Glutamatergic neuron (in vitro differentiated cells): Measurements from ENCODE around the gene NDUFA5. TPM values are rescaled to one million over a fixed set of nuclear protein-coding genes. Genes with fewer than 3 reads are reported as not detected.

Source experiments
- DNase-seq: peaks from one replicate; pipeline ENCODE4 v3.0.0; 2022
- H3K27ac Mint-ChIP-seq: one replicate; pipeline ENCODE4 v1.8.0; 2020; ENCODE audit warnings: mild to moderate bottlenecking, mixed read lengths, inconsistent platforms; ENCODE audit not compliant: unreplicated experiment
- H3K27me3 Mint-ChIP-seq: one replicate; pipeline ENCODE4 v1.8.0; 2020; ENCODE audit warnings: mild to moderate bottlenecking, moderate library complexity, mixed read lengths, inconsistent platforms; ENCODE audit not compliant: unreplicated experiment
- H3K36me3 Mint-ChIP-seq: one replicate; pipeline ENCODE4 v1.8.0; 2020; ENCODE audit warnings: mild to moderate bottlenecking, mixed read lengths, inconsistent platforms; ENCODE audit not compliant: unreplicated experiment
- H3K4me1 Mint-ChIP-seq: one replicate; pipeline ENCODE4 v1.8.0; 2020; ENCODE audit warnings: mild to moderate bottlenecking, low read depth, mixed read lengths, inconsistent platforms; ENCODE audit not compliant: unreplicated experiment
- H3K4me3 Mint-ChIP-seq: one replicate; pipeline ENCODE4 v1.8.0; 2020; ENCODE audit warnings: mild to moderate bottlenecking, mixed read lengths, inconsistent platforms; ENCODE audit not compliant: unreplicated experiment
- H3K9me3 Mint-ChIP-seq: one replicate; pipeline ENCODE4 v1.8.0; 2020; ENCODE audit warnings: mild to moderate bottlenecking, moderate library complexity, mixed read lengths, inconsistent platforms; ENCODE audit not compliant: unreplicated experiment
- total RNA-seq: library from RNA; stranded (reverse); fragmentation: NEBNext Ultra II Directional; extraction: Animal tissue kit (Norgen Biotek cat#: 25700); gene quantifications from one replicate; pipeline ENCODE4 v1.2.1, GENCODE V29; 2021; ENCODE audit not compliant: unreplicated experiment
- TF ChIP-seq, protein P1 (sequence below): fragments of 200-600 bp; sonication (generic); IDR thresholded peaks from one replicate; pipeline ENCODE4 v1.5.0; 2021; ENCODE audit not compliant: partially characterized antibody, unreplicated experiment

The NDUFA5 gene
- total RNA-seq, 1 donor from 2014 or later = 84.4 TPM

- H3K36me3 Mint-ChIP-seq = peaks cover 5% of the 10 kb centered on the region
- H3K4me1 Mint-ChIP-seq = peaks cover 2% of the 10 kb centered on the region
- DNase-seq = no peak
- no peaks in the 10 kb centered on the region for H3K9me3 Mint-ChIP-seq
- TF ChIP-seq, protein P1, sequence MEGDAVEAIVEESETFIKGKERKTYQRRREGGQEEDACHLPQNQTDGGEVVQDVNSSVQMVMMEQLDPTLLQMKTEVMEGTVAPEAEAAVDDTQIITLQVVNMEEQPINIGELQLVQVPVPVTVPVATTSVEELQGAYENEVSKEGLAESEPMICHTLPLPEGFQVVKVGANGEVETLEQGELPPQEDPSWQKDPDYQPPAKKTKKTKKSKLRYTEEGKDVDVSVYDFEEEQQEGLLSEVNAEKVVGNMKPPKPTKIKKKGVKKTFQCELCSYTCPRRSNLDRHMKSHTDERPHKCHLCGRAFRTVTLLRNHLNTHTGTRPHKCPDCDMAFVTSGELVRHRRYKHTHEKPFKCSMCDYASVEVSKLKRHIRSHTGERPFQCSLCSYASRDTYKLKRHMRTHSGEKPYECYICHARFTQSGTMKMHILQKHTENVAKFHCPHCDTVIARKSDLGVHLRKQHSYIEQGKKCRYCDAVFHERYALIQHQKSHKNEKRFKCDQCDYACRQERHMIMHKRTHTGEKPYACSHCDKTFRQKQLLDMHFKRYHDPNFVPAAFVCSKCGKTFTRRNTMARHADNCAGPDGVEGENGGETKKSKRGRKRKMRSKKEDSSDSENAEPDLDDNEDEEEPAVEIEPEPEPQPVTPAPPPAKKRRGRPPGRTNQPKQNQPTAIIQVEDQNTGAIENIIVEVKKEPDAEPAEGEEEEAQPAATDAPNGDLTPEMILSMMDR = no peak
- H3K4me3 Mint-ChIP-seq = no peak overlapping the region
- no peak overlapping the region for H3K27ac Mint-ChIP-seq
- H3K27me3 Mint-ChIP-seq = peaks cover 1% of the 10 kb centered on the region
Observed at GRCh38 chr7:123548406-123548805, 9.2 kb downstream of the NDUFA5 start.

GRCh38 chr7:123539871-123540270 is 17.7 kb downstream of the NDUFA5 start:
- DNase-seq = no peak
- Mint-ChIP-seq H3K9me3 (no peaks in the 10 kb centered on the region), H3K36me3 (no peaks in the 10 kb centered on the region), H3K27ac (no peak overlapping the region), H3K4me3 (no peak overlapping the region), H3K27me3 (no peaks in the 10 kb centered on the region), H3K4me1 (no peaks in the 10 kb centered on the region)
- TF ChIP-seq, protein P1 = no peak

GRCh38 chr7:123538897-123539296 is 18.7 kb downstream of the NDUFA5 start:
- no peak overlapping the region for H3K27ac Mint-ChIP-seq
- no peak overlapping the region for H3K4me3 Mint-ChIP-seq
- H3K4me1 Mint-ChIP-seq = peaks cover 2% of the 10 kb centered on the region
- no peaks in the 10 kb centered on the region for H3K36me3 Mint-ChIP-seq
- TF ChIP-seq, protein P1 = no peak
- no peaks in the 10 kb centered on the region for H3K27me3 Mint-ChIP-seq
- no peaks in the 10 kb centered on the region for H3K9me3 Mint-ChIP-seq
- no peak for DNase-seq

DNA sequence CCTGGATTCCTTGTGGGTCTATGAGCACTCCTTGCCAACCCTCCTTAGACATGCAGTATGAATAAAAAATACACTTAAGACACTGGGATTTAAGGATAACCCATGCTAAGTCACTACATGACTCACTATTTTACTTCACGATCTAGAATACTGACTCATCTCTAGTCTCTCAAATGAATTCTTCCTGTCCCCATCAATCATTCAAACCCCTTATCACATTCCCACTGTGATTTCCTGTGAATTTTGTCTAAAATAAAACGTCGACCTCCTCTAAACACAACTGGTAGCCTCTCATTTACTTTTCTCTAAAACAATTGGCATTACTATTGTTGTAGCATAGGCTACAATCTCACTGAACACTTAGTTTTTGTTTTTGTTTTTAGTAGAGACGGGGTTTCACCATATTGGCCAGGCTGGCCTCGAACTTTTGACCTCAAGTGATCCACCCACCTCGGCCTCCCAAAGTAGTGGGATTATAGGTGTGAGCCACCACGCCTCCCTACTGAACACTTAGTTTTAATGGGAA is 19.4 kb downstream of the NDUFA5 start:
- no peak overlapping the region for H3K4me3 Mint-ChIP-seq
- H3K4me1 Mint-ChIP-seq = peaks cover 3% of the 10 kb centered on the region
- H3K27me3 Mint-ChIP-seq = no peaks in the 10 kb centered on the region
- no peaks in the 10 kb centered on the region for H3K9me3 Mint-ChIP-seq
- TF ChIP-seq, protein P1 = no peak
- H3K36me3 Mint-ChIP-seq = no peaks in the 10 kb centered on the region
- no peak for DNase-seq
- no peak overlapping the region for H3K27ac Mint-ChIP-seq

GRCh38 chr7:123537026-123537642 is 20.5 kb downstream of the NDUFA5 start:
- no peak overlapping the region for H3K4me3 Mint-ChIP-seq
- H3K9me3 Mint-ChIP-seq = no peaks in the 10 kb centered on the region
- DNase-seq = no peak
- no peak overlapping the region for H3K27ac Mint-ChIP-seq
- no peaks in the 10 kb centered on the region for H3K36me3 Mint-ChIP-seq
- TF ChIP-seq, protein P1 = peak; percentile 52
- peaks cover 1% of the 10 kb centered on the region for H3K27me3 Mint-ChIP-seq
- H3K4me1 Mint-ChIP-seq = peaks cover 6% of the 10 kb centered on the region
